ENCODE results near the gene TFPI2.

DNA sequence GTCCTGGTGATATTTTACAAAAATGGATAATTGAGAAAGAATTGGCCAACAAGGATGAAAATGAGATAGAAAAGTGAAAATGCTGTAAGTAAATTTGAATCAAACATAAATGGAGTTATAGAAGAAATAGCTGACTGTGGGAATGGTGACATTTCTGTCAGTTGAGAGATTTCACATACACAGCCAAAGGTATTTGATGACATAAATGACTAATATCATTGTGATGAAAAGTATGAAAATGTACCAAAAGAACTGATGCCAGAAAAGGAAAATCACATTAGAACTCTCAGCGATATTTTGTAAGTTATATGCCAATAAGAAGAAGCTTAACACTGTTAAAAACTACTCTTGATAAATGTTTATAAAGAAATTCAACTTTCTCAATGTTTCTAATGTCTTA is 54.9 kb downstream of the TFPI2 start:
- no peak for TF ChIP-seq CTCF (IDR thresholded peaks at IDR 0.05)
- no peak for TF ChIP-seq POLR2AphosphoS5 (IDR thresholded peaks at IDR 0.05; ENCODE audit: insufficient read depth in 1 of 2, low read depth in 1 of 2)
